ENCODE results near the gene VDAC2.
A peak's percentile ranks its signal among the peaks of the same experiment; 100 is the strongest.

The VDAC2 gene

GRCh38 chr10:75226656-75227055 is 16.1 kb downstream of the VDAC2 start:
- no peak for DNase-seq (ENCODE audit: low read depth, low spot score)
- H3K27ac ChIP-seq: peak overlapping the region; percentile 95

DNA sequence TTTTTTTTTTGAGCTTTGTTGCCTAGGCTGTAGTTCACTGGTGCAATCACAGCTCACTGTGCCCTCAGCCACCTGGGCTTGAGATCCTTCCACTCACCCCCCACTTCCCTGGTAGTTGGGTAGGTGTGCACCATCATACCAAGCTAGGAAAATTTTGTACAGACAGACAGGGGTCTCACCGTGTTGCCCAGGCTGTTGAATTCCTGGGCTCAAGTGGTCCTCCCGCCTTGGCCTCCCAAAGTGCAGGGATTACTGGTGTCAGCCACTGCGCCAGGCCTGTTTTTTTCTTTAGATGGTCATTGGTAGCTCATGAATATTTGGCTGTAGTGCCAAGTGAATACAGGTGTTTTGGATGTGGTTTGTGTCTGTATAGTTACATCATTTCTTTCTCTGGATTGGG is 17.7 kb downstream of the VDAC2 start:
- peak overlapping the region; percentile 95 for H3K27ac ChIP-seq
- DNase-seq (ENCODE audit: low read depth, low spot score): no peak

DNA sequence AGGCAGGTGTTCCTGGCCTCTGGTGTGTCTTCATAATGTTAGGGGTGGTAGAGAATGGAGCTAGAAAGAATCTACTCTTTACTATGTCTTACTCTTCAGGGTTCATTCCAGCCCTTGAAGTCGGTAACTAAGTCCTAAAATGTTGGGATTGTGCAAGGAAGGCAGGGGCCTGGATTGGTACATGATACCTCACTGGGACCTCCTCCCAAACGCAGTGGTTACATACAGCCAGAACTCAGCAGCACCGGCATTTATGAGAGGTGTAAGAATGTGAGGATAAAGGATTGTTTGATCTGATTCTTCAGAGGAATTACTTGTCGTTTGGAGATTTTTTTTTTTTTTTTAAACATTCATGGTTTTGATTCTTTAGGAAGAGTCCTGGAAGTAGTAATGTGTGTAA is 18.2 kb downstream of the VDAC2 start:
- no peak for DNase-seq (ENCODE audit: low read depth, low spot score)
- H3K27ac ChIP-seq: peak overlapping the region; percentile 95

- peak overlapping the region; percentile 95 for H3K27ac ChIP-seq
- DNase-seq (ENCODE audit: low read depth, low spot score): no peak
Observed at GRCh38 chr10:75229971-75230370, 19.4 kb downstream of the VDAC2 start.

GRCh38 chr10:75230600-75231038 is 20.0 kb downstream of the VDAC2 start:
- no peak for DNase-seq (ENCODE audit: low read depth, low spot score)
- H3K27ac ChIP-seq: peak overlapping the region; percentile 95

DNA sequence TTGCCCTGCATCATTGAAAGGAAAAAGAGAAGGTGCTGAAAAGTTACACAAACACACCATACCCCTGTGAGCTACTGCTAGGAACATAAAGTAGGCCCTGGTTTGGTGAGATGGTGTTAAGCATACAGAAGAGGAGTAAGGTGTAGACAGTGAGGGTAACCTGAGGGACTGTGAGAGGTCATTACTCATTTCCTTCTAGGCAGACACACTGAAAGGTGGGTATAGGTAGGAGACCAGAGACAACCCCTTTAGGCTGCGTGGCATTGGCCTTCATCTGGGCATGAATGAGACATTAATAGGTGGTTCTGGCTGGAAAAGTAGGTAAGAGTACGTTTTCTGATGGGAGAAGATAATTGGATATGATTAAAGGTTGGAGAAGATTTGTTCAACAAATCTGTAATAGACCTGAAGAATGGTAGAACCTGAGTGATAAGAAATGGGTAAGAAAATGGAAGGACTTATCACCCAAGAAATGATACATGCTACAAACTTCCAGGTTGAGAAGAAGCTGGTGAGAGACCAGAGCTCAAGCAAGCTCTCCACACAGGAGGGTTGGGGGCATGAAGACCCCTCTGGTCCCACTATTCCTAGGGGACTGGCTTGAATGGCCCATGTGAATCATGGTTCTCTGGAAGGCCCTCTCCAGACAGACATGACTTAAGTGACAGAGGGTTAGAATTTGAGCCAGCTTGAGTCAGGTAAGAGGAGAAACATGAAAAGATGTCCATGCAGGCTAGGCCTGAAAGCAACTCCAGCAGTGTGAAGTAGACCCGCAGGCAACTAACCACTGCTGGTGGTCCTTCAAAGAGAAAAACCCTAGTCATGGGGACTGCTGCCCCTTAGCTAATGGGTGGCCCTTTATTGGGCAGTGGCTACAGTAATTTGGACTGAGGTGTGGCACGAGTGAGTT is 21.3 kb downstream of the VDAC2 start:
- H3K27ac ChIP-seq: peak overlapping the region; percentile 95

DNA sequence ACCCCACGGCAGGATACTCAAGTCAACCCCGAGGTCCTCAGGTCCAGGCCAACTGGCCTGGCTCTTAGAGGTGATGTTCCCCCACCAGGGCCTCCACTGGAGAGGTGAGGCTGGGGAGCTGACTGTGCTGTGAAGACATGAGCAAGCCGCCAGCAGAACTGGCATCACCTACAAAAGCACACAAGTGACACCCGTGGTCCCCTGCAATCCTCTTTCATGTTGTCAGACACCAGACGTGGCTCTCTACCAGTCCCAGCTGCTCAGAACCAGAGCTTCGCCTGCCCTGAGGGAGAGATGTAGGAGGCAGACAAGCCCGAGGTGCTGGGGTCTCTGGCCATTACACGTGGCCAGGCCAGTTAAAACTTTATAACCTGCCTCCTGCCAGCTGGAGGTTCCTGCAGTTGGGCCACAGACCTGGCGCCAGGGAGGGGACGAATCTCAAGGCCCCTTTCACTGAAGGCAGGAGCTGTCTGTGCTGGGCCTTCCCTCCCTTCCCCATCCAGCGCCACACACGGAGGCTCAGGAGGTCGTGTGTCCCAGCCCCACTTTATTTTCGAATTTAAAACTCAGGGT is 22.9 kb downstream of the VDAC2 start:
- peak overlapping the region; percentile 95 for H3K27ac ChIP-seq
- no peak for DNase-seq (ENCODE audit: low read depth, low spot score)

More for the DNA sequence above, 21.3 kb downstream of the VDAC2 start:
- no peak for DNase-seq (ENCODE audit: low read depth, low spot score)

DNA sequence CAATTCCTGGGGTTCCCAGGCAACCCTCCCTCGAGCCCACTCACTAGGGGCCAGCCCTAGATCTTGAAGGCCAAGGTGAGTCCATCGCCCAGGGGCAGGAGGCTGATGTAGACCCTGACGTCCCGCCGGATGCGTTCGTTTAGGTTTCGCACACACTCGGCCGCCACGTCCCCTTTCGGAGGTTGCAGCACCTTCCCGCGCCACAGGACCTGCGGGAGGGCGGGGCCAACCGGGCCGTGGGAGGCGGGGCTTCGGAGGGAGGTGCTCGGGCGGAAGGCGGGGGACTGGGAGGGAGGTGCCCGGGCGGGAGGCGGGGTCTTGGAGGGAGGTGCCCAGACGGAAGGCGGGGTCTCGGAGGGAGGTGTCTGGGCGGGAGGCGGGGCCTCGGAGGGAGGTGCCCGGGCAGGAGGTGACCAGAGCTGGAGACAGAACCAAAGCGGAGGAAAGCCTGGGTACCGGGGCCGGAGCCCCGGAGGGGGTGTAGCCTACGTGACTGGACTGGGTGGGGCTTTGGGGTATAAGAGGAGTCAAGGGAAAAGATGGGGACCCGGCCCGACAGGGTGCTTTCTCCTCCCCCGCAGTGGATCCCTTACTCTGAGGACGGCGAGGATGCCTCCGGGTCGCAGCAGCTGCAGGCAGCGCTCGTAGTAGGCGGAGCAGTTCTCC is 23.6 kb downstream of the VDAC2 start:
- DNase-seq (ENCODE audit: low read depth, low spot score): peak; percentile 82
- peak overlapping the region; percentile 95 for H3K27ac ChIP-seq

DNA sequence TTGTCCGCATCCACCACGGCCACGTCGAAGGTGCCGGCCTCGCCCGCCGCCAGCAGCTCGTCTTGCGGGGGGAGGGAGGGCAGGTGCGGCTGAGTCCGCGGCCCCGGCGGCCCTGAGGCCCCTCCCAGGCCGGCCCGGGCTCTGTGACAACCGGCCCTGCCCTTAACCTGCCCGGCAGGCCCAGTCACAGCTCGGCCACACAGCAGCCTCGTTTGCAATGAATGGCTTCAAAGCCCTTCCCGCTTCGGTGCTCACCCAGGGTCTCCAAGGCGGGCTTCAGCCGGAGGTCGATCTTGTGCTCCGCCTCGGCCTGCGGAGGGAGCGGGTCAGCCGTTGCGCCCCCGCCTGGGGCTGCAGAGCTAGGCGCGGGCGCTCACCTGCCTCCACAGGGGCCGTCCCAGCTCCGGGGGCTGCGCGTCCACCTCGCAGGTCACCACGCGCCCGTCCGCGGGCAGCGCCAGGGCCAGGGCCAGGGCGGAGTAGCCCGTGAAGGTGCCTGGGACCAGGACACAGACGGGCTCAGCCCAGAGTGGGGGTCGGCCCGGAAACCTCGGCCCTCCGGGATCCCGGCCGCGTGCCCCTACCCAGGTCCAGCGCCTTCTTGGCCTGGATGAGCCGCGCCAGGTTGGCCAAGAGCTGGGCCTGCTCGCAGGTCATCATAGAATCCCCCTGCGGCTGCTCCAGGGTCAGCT is 24.2 kb downstream of the VDAC2 start:
- peak overlapping the region; percentile 95 for H3K27ac ChIP-seq
- DNase-seq (ENCODE audit: low read depth, low spot score): no peak

DNA sequence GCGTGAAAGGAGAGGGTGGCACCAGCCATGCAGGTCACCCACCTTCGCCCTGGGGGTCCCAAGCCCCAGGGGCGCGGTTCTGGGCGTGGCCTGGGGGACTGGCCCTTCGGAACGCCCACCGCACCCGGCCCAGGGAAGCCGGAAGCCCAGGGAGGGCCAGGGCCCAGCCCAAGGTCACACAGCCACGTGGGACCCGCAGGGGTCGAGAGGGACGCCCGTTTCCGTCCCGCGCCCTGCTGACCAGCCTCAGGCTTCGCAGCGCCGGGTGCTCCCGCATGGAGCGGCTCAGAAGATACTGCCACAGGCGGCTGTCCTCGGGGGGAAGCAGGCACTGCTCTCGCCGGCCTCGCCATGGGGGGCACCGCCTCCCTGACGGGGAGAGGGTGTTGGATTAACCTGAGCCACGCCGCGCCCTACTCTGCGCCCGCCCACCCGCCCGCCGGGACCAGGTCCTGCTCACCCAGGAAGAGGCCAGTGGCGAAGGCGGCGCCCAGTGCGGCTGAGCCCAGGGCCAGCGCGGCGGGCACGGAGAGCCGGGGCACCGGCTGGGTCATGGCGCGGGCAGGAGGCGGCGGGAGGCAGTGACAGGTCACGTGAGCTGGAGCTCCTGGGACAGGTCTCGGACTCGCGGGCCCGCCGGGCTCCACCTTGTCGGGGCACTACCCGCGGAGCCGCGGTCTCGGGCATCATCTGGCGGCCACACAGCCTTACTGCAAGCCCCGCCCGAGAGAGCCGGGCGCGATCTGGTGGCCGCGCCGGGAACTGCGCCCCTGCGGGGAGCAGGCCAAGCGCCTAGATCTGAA is 25.0 kb downstream of the VDAC2 start, which contains the start of gene COMTD1:
Gene COMTD1 (minus strand): TSS at position 583 of the 803 bp plus-strand sequence. CDS start 29 bp downstream, at position 554.
- peak; percentile 72 for DNase-seq (ENCODE audit: low read depth, low spot score)
- peak within 1 kb of the TSS; percentile 95 for H3K27ac ChIP-seq

GRCh38 chr10:75236178-75236825 is 25.7 kb downstream of the VDAC2 start:
- peak overlapping the region; percentile 95 for H3K27ac ChIP-seq
- DNase-seq (ENCODE audit: low read depth, low spot score): no peak

DNA sequence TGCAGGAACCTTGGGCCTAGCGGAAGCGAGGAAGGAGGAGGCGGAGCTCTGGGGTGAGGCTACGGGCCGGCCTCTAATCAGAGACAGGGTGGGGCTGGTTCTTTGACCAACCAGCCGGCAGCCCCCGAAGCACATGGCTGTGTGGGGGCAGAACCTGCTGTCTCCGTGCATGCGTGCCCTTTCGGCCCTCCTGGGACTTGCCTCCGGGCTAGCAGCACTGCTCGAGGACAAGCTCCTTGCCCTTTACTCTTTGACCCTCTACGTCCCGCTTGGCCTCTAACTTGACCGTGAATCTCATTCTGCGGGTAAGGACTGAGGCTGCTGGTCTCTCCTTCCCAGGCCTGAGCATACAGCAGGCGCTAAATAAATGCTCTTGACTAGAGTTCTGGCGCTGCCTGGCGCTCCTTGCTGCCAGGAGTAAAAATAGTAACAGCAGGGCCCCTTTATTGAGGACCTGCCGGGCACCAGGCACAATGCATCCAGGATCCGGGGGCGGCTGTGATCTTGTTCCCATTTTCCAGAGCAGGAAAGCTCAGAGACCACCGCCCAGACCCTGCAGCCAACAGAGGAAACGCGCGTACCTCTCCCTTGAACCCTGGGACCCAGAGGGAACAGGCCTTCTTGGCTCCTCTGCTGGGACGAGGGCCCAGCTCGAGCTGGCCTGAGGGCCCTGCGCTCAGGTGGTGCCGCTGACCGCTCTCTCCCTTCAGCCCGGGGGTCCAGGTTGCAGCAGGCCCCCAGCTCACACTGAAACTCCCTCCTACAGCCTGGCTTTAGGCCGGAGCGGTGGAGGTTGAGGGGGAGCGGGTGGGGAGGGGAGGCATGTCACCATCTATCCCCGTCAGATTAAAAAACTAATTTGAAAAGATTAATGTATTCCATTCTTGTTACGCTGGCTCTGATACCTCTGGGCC is 27.8 kb downstream of the VDAC2 start:
- DNase-seq (ENCODE audit: low read depth, low spot score): no peak
- no peak overlapping the region for H3K27ac ChIP-seq

DNA sequence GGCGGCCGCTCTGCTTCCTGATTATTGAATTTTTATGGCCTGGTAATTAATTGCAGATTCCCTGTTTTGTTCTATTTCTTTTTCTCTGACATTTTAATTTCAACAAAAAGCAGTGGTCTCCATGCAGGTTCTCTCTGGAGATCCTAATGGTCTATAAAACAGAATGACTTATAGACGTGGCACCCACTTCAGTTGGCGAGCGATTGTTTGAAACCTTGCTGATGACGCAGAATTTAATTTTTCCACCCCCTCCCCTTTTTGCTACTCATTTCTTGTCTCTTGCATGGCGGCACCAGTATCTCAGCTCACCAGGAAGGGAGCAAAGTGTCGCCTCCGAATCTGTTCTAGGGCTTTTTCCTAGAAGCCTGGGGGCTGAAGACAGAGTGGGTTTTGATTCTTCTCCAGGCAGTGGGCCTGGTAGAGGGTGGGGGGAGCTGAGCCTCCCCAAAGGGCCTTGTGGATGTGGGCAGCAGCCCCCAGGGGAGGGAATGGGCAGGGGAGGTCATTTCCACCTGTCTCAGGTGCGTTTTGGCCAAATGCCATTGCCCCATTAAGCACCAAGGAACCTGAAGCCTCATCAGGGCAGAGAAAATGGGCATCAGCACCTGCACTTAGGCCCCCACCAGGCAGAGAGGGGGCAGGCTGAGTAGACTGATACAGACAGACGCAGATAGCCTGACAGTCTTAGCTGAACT is 28.6 kb downstream of the VDAC2 start:
- H3K27ac ChIP-seq: no peak overlapping the region
- DNase-seq (ENCODE audit: low read depth, low spot score): no peak

GRCh38 chr10:75240329-75241076 is 29.9 kb downstream of the VDAC2 start:
- no peak overlapping the region for H3K27ac ChIP-seq
- no peak for DNase-seq (ENCODE audit: low read depth, low spot score)

DNA sequence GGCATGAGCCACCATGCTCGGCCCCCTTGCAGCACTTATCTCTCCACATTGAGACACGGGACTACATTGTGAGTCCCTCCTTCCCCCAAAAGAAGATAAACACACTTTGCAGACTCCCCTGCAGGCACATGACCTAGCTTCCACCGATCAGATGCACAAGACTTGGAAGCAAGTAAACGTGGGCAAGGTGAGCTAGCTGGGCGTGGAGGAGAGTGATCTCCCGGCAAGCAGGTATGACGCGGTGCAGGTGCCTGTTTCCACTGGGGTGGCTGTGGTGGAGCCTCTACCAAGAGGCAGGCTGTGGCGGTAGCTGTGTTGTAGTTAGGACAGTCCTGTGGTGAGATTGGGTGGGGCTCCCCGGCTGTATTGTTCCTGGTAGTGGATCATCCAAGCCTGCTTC is 32.8 kb downstream of the VDAC2 start:
- H3K27ac ChIP-seq: peak overlapping the region; percentile 46
- no peak for DNase-seq (ENCODE audit: low read depth, low spot score)

DNA sequence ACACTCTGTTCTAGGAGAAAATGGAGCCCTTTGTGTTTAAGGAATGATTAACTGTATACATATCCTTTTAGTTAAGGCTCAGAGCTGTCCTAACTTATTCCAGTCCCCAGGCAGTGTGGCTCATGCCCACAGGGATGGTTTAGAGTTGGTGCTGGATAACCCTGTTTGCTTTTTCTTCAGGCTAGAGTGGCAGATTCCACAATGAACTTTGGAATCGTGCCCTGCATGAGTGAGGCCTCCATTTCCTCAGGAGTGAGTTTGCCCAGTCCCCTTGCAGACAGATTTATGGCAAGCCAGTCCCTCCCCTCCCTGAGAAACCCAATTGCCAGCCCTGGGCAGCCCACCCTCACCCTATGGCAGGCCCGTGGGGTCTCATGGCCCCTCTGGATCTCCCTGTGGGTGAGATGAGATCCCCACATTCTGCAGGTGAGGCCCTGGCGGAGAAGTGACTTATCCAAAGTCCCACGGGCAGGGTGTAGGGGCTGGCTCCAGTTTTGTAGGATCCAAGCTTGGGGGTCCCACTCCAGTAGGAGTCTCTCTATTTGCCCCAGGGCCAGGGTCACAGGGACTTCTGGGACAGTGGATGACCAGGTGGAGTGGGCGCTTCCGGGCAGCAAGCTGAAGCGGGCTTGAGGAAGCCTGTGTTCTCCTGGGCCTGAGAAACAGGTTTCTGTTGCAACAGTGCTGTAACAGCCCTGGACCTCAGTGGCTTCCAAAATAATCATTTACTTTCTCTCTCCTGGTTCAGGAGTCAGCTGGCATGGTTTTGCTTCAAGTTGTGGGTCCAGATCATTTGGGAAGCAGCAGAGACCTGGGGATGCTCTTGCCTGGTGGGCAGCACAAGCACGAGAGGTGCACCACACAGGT is 34.1 kb downstream of the VDAC2 start:
- H3K27ac ChIP-seq: peak overlapping the region; percentile 46
- no peak for DNase-seq (ENCODE audit: low read depth, low spot score)
